CD4-positive, alpha-beta T cell treated with Interleukin-15 for 1 hour (primary cell): Measurements from ENCODE around the gene LRRC47.

Experiments
- DNase-seq: peaks from one replicate; pipeline ENCODE4 v3.0.0-alpha.2; 2020

LRRC47 gene

DNA sequence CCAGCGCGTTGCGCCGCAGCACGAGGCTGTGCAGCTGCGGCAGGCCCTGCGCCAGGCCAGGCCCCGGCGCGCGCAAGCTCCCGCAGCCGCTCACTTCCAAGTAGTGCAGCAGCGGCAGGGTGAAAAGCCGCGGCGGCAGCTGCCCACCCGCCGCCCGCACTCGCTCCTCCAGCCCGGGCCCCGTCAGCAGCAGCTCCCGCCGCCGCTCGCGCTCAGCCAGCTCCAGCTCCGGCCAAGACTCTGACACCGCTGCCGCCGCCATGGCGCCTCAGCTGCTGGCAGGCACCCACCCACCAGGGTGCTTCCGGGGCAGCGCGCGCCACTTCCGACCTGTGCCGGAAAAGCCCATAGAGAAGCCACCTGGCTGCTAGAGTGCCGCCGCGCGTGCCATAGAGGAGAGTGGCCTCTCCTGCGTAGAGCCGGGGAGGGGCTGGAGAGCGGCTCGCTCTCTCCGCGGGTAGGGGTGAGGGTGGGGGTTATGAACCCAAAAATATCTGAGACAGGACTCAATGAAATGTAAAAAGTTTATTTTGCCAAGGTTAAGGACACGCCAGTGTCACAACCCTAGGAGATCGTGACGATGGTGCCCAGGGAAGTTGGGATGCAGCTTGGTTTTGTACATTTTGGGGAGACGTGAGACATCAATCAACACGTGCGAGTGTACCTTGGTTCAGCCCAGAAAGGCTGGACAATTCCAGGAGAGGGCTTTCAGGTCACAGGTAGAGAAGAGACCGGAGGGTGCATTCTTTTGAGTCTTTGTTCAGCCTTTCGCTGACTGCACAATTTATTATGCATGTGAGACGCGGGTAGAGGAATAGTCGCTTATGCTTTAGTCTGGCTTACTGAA is at the start of gene LRRC47:
TSS of gene LRRC47 (minus strand) at position 284 of the 847 bp plus-strand sequence. CDS start at position 262, 22 bp downstream.
- DNase-seq: peak; percentile 92

DNA sequence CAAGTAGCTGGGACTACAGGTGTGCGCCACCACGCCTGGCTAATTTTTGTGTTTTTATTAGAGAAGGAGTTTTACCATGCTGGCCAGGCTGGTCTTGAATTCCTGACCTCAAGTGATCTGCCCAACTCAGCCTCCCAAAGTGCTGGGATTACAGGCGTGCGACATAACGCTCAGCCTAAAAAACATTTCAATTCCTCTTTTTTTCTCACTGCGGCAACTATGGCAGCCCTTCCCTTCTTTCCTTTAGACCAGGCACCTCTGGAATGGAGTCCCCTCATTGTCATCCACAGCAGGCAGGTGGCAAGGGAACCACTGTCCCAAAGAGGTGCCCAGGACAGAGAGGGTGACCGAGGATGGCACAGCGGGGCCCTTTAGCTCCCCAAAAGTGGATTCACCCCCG is 46.6 kb upstream of the LRRC47 start:
- DNase-seq: no peak

DNA sequence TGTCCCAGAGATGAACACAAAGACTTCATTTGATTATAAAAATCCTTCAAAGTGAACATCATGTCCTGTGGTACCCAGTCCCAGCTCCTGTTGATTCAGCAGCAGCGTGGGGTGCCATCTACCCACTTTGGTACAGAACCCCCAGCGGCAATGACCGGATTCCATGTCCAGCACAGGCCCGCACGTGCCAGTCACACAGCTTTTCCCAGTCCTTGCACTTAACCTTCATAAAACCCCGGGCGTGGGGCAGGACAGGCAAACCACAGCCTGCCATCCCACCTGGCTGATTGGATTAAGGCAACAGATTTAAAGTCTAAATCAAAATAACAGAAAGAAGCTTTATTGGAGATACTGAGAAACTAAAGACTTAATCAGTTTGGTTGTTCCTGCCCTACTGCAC is 45.2 kb upstream of the LRRC47 start:
- DNase-seq: no peak

DNA sequence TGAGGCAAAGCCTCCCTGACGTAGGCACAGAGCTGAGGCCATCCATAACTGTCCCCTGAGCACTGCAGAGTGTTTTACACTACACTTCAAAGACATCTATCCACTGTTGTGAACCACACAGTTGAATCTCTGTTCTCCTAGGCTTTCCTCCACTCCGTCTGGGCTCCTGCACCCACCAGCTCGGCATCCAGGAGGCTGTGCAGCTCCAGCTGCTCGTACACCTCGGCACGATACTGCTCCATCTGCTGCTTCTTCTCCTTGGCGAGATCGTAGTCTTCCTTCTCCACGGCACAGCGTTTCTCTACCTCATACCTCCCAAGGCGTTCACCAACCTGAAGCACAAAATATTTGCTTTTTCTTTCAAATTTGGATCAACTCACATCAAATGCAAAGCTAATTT is 42.5 kb upstream of the LRRC47 start:
- DNase-seq: no peak

DNA sequence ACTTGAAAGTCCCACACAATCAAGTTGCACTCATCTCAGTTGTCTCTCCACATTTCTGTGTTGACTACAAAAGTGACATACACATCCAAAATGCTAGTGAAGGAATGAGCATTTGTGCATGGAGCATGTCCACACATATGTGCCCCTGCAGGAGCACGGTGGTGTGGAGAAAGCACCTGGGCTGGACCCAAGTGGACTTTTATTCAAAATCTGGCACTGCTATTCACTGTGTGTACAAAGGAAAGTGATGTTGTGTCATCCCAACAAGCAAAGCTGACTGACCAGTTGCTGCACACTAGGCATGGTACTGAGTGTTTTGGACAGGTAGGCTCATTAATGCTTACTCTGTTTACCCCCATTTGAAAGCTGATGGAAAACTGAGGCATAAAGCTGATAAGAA is 41.4 kb upstream of the LRRC47 start:
- DNase-seq: no peak

DNA sequence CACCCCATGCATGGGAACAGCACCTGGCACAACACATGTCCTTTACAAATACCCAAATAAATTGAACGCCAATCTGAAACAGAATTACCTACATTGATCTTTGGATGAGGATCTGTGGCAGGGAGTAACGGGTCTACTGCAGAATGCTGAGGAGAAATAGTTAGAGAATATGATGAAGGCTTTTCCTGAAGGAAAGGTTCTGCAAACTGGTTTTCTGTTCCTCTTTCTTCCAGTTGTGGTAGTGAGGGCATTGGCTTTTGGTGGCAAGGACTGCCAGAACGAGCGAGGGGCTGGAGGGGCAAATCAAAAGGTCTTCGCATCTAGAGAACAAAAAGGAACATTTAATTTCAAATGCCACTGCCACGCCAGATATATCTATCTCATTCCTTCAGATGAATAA is 40.9 kb upstream of the LRRC47 start:
- DNase-seq: no peak

DNA sequence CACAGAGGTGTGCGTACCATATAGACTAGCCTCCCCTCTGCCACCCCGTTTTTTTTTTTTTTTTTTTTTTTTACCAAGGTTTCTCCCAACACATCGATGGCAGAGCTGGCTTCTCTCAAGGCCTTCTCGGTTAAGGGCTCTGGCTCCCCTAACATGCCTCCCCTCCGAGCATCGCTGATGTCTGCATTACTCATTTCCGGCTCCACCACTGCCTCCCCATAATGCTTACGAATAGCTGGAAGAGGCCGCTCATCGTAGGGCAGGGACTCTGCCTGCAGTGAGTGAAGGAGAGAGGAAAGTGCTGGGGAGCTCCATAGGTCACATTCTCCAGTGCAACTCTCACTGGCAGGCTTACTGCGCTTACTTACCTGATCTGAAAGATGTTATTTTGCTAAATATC is 40.1 kb upstream of the LRRC47 start:
- DNase-seq: no peak

DNA sequence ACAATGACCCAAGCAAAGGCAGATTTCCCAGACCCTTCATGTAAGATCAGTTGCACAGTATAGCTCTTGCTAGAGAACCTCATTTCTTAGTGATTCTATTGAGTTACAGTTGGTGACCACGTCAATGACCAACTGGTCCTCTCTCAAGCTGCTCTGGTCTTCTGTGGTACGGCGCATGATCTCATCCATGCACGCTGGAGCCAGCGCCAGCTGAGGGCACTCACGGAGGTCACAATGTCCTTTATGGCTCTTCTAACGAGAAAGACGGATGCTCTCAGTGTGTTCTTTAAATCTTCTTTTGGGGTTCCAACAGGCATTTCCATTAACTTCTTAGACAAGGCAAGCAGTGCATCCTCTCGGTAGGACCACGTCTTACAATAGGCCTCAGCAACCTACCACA is 38.4 kb upstream of the LRRC47 start:
- DNase-seq: no peak

DNA sequence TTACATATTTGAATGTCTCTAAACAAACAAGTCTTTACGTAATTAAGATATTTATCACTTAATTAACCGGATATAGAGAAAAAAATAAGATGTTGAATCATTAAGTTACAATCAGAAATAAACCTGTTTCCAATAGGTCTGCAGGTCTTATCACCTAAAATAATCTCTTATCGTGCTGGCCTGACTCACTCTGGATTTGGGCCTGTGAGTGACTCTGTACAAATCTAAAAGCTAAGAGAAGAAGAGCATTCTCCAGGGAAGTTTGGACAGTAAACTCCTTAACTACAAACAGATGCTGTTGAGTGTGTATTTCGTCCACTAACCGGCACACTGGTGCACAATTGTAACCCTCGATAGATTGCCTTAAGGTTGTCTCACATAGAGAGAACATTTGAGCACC is 35.4 kb upstream of the LRRC47 start:
- no peak for DNase-seq

DNA sequence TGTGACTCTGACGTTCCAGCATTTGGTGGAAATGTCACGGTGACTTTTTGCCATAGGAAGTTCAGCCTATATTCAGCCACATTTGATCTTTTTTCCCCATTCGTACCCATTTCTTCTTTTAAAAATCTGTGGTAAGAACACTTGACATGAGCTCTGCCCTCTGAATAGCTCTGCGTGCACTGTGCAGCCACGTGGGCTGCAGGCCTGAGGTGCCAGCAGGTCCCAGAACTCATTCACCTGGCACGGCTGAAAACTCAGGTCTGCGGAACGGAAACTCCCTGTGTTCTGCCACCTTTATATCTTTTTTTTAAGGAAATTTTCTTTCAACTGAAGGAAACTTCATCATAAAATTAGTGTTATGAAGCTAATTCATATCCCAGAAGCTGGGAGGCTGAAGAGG is 32.1 kb upstream of the LRRC47 start:
- DNase-seq: no peak

DNA sequence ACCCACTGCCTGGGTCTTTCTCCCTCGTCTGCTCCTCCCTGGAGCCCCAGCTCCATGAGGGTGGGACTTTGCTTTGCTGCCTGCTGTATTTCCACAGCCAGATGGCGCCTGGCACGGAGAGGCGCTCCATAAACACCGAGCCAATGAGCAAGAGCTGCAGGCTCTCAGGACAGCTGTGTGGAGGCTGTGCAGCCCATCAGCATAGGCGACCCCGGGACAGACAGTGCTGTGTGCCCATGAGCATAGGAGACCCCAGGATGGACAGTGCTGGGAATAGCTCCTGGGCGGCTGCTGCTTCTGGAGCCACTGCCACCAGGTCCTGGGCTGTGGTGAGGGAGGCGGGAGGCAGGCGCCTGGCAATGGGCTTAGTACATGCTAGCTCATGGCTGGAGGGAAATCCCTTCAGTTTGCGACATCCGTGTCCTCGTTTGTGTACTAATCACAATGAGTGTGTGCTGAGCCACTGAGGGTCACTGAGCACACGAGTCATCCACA is 31.6 kb upstream of the LRRC47 start:
- no peak for DNase-seq

DNA sequence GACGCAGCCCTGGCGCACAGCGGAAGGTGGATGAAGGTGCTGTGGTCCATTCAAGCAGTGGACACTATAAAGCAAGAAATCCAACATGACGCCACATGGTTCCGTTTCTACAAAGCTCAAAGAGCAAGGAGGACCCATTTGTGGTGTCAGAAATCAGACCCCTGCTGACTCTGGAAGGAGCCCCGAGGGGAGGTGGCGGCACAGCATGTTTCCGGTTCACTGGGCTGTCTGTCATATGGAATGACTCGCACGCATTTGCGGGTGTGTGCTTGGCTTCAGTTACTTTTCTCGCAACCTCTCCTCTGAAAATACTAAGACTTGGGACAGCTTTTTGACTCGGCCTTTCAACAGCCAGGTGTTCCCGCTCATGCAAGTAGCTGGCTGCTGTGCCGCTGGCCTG is 29.1 kb upstream of the LRRC47 start:
- no peak for DNase-seq

DNA sequence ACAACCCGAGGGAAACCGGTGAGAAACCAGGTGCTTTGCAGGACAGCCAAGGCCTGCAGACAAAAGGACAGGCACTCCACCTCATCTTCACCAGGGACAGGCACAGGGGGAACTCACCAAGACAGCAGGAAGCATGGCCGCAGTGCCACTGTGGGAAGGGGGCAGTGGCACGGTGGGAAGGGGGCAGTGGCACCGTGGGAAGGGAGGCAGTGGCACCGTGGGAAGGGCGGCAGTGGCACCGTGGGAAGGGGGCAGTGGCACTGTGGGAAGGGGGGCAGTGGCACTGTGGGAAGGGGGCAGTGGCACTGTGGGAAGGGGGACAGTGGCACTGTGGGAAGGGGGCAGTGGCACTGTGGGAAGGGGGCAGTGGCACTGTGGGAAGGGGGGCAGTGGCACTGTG is 28.4 kb upstream of the LRRC47 start:
- no peak for DNase-seq

DNA sequence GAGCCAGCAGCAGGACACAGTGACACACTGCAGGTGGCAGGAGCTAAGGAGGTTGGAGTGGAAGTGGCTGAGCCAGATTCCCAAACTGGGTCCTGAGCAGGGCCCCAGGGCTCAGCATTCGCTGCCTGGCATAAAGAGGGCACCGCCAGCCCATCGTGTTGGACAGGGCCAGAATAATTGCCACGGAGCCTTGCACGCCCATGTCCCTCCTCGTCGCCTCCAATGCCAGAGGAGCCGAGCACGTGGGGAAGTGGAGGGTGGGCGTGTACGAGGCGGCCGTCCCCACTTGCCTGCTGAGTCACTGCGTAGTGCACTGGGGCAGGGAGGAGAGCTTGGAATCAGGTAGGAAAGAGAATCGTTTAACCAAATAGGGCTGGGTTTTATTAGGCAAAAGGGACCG is 26.1 kb upstream of the LRRC47 start:
- no peak for DNase-seq

DNA sequence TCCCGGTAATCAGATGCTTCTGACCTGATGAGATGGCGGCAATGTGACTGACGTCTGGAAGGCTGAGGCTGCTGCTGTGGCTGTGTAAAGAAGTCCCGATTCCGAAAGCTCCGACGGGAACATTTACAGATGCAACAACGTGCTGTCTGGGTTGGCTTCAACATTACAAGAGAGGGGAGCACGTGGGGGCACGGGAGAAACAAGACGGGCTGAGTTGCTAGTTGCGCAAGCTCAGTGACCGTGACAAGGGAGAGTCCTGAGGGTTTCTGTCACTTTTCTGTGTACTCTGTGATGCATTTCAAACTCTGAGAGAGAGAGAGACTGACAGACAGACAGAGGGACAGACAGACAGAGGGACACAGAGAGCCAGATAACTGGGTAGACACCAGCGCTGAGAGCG is 25.6 kb upstream of the LRRC47 start:
- DNase-seq: no peak

DNA sequence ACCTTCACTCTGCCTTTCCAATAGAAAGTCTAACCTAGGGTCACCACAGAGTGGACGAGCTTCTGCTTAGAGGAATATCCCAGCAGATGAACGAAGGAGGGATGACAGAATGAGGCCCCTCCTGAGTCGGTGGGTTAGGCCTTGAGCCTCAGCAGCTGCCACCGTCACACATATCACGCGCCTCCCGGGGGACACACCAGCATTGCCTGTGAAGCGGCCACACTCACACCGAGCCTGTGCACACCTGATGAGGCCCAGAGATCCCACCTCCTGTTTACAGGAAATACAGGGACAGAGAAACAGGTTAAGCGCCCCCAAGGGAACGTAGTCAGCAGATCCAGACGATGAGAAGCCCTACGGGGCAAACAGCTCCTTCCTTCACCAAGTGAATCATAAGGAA is 25.1 kb upstream of the LRRC47 start:
- no peak for DNase-seq

DNA sequence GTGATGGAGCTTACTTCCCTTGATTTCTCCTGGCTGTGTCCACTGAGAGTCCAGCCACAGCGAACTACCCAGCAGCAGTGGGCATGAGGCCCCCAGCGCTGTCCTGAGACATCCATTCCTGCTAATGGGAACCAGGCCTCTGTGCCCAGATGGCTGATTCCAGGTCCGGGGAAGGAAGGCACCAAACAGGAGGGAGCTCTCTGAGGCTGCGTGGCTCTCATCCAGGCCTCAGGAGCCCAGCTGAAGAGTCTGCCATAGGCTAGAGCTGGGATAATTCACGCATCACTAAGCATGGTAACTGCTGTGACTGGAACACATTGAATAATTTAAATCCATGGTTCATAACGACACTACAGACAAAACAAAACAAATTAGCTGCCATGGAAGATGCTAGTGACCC is 24.7 kb upstream of the LRRC47 start:
- no peak for DNase-seq

DNA sequence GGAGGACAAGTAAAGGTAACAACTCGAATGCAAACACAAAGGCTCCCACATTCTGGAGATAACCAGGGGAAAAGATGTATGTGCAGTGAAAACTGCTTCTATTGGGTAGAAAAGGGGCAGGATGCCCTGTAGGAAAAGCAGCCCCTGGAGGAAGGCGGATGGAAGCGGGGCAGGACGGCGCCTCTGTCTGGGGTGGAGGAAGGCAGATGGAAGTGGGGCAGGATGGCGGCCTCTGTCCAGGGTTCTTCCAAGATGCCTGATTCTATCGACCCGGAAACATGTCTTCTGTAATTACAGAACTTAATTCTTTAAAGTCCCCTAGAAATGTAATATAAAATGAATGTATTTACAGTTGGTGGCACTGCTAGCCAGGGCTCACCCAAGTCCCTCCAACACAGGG is 24.0 kb upstream of the LRRC47 start:
- DNase-seq: no peak

DNA sequence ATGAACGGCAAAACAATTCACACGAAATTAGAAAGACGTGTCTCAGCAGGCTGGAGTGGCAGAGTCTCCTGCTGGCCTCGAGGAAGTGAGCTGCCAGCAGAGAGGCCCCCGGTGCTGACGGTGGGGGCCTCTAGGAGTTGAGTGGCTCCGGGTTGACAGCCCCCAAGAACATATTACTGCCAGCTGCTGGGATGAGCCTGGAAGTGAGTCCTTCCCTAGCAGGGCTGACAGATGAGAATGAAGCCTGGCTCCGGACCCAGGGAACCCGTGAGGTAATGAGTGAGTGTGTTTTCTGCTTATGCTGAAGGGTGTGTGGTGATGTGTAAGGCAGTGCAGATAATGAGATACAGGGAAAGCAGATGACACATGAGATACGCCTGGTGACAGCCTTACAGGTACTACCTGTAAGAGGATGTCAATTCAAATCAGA is 23.5 kb upstream of the LRRC47 start:
- DNase-seq: no peak

DNA sequence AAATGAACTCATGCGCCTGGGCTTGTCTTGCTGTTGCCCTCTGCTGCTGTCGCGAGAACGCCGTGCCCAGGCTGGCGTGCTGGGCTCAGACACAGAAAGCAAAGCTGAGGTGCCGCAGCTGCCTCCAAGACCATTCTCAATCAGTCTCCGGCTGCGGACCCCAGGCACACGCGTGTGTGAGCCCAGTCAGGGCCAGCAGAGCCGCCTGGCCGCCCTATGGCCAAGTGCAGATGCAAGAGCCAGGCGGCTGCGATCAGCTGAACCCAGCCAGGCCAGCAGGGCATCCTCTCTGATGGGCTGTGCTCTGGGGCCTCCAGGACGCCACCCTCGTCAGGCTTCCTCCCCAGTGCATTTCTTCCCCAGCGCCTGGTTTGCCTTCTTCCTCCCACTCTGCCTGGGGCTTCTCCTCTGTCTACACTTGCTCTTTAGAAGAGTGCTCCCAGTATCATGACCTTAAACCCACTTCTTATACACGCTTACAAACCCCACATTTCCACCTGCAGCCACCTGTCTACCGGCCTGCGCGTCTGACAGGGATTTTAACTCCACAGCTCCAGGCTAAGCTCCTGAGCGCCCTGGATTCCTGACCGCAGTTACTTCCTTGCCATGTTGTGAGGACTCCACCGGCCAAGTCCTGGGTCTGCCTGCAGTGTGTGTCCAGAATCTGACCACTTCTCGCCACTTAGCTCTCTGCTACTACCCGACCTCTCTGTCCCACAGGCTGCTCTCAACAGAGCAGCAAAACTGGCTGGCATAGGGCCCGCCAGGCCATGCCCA is 21.7 kb upstream of the LRRC47 start:
- no peak for DNase-seq

DNA sequence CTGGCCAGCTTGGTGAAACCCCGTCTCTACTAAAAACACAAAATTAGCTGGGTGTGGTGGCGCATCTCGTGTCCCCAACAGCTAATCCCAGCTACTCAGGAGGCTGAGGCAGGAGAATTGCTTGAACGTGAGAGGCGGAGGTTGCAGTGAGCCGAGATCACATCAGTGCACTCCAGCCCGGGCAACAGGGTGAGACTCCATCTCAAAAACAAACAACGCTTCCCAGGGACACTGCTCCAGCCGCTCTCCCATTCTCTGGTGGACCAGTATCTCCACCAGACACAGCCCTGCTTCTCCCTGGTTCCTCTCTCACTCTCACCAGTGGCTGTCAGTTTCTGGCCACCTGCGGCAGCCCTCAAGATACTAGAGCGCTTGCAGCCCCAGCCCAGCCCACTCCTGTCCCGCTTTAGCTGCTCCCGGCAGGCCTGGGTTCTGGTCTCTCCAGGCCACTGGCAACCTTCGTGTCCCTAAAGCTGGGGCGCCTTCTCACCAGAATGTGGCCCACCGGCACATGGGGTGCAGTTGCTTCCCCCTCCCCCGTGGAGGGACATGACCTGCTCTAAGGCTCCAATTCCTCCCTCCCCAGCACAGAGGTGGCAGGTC is 20.9 kb upstream of the LRRC47 start:
- DNase-seq: no peak

DNA sequence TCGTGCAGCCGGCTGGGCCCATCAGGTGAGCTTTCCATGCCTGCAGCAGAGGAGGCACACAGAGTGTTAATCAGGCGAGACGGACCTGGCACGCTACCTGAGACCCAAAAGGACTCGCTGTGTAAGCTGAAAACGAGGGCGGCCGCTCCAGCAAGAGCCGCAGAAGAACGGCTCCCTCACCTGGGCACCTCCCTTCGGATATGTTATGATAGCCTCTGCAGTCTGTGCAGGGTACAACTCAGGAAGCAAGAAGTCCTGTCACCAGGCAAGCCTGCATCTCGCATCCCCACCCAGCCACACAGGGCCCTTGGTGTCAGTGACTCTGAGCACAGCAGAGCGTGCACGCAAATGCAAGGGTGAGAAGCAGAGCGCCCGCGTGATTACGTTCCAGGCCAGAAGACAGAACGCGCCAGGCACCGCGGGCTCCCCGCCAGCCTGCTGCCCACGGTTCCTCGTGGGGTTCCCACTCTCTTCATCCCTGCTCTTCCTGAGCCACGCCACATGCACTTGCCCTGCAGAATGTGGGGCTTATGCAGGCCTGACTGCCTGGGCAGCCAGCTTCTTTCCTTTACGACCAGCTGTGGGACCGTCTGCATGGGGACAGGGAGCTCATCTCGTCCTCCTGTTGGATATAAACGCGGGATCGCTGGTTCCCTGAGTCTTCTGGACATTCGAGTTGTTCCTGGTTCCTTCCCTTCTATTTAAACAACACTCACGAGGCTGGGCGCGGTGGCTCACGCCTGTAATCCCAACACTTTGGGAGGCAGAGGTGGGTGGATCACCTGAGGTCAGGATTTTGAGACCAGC is 20.2 kb upstream of the LRRC47 start:
- DNase-seq: no peak
